MM.1S (cell line): Measurements from ENCODE around the gene GNG13.

Experiments used
- DNase-seq: peaks from one replicate; pipeline ENCODE4 v3.0.0-alpha.2; 2015
- H2AFZ ChIP-seq: fragments of 300-600 bp; sonication (generic); 2 replicates; pipeline ENCODE4 v1.6.0; 2016; ENCODE audit warnings: antibody characterized with exemption, low read length
- H3F3A ChIP-seq: fragments of 300-600 bp; sonication (generic); 2 replicates; pipeline ENCODE4 v1.6.1; 2016; ENCODE audit warnings: mild to moderate bottlenecking, antibody characterized with exemption, low read length, moderate library complexity, mixed read lengths; ENCODE audit not compliant: insufficient read depth
- H3K27ac ChIP-seq: fragments of 300-600 bp; sonication (generic); 2 replicates; pipeline ENCODE4 v1.5.1; 2016; ENCODE audit warnings: mild to moderate bottlenecking, low read length
- H3K27me3 ChIP-seq: fragments of 300-600 bp; sonication (generic); replicated peaks from 2 replicates; pipeline ENCODE4 v1.6.0; 2016; ENCODE audit warnings: low read length; ENCODE audit not compliant: insufficient read depth
- H3K36me3 ChIP-seq: fragments of 300-600 bp; sonication (generic); replicated peaks from 2 replicates; pipeline ENCODE4 v1.6.1; 2016; ENCODE audit warnings: mild to moderate bottlenecking, low read length, mixed read lengths; ENCODE audit not compliant: insufficient read depth
- H3K4me1 ChIP-seq: fragments of 300-600 bp; sonication (generic); 2 replicates; pipeline ENCODE4 v1.6.1; 2016; ENCODE audit warnings: low read length, mixed read lengths
- H3K4me2 ChIP-seq: fragments of 300-600 bp; sonication (generic); 2 replicates; pipeline ENCODE4 v1.6.0; 2016; ENCODE audit warnings: low read depth, low read length
- H3K4me3 ChIP-seq: fragments of 300-600 bp; sonication (generic); 2 replicates; pipeline ENCODE4 v1.5.1; 2016; ENCODE audit warnings: low read length, mixed read lengths
- H3K79me2 ChIP-seq: fragments of 300-600 bp; sonication (generic); 2 replicates; pipeline ENCODE4 v1.6.1; 2016; ENCODE audit warnings: mixed run types, low read length, mixed read lengths
- H3K9ac ChIP-seq: fragments of 300-600 bp; sonication (generic); 2 replicates; pipeline ENCODE4 v1.6.1; 2016; ENCODE audit warnings: low read length, mixed read lengths
- H3K9me2 ChIP-seq: fragments of 300-600 bp; sonication (generic); replicated peaks from 2 replicates; pipeline ENCODE4 v1.6.1; 2016; ENCODE audit warnings: mild to moderate bottlenecking, low read length, mixed read lengths; ENCODE audit not compliant: insufficient read depth
- H3K9me3 ChIP-seq: fragments of 300-600 bp; sonication (generic); replicated peaks from 2 replicates; pipeline ENCODE4 v1.6.1; 2016; ENCODE audit warnings: mild to moderate bottlenecking, low read length, mixed read lengths; ENCODE audit not compliant: insufficient read depth
- H4K20me1 ChIP-seq: fragments of 300-600 bp; sonication (generic); 2 replicates; pipeline ENCODE4 v1.6.1; 2016; ENCODE audit warnings: mild to moderate bottlenecking, low read length, moderate library complexity, mixed read lengths; ENCODE audit not compliant: insufficient read depth
- EZH2 ChIP-seq: fragments of 300-600 bp; sonication (generic); optimal IDR thresholded peaks from 2 replicates; pipeline ENCODE3; 2017; ENCODE audit warnings: low read depth, mild to moderate bottlenecking, antibody characterized with exemption, low read length, mixed read lengths
- EZH2phosphoT487 ChIP-seq: fragments of 300-600 bp; sonication (generic); IDR thresholded peaks from 2 replicates; pipeline ENCODE4 v1.6.1; 2018; ENCODE audit warnings: antibody characterized with exemption, low read length
- TF ChIP-seq, protein P1 (sequence below): fragments of 300-600 bp; sonication (generic); IDR thresholded peaks from 2 replicates; pipeline ENCODE4 v1.5.1; 2016; ENCODE audit warnings: antibody characterized with exemption, low read length, mixed read lengths

GNG13 gene

DNA sequence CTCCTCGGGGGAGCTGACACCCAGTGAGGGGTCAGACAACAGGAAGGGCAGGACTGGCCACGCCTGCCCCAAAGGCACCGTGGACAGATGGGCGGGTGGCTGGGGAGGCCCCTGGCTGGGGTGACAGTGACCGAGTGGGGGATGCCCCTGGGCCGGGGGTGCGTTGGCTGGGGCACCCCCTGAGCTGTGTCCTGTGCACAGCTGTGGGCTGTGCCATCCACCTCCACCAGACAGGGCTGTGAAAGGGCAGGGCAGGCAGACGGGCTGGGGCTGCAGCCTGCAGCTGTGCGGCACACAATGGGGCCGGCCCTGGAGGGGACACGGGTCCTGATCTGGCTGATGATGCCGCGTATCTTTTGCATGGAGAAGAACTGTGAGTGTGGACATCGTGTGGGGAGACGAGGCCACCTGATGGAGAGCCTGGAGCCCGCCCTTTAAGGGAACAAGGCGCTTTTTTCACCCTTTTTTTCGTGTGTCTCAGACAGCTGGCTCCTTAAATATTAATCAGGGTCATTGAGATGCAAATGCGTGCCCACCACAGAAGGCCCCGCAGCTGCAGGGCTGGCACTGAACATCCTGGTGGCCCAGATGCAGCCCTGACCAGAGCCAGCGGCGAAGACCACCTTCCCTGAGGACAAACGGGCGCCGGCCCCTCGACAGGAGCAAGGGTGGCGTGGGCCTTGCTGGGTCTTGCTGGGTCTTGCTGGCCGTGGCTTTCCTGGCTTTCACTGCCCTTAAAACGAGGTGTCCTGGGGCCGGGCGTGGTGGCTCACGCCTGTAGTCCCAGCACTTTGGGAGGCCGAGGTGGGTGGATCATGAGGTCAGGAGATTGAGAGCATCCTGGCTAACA lies 42.4 kb upstream of the GNG13 start:
- Histone ChIP-seq H3K4me3 (no peak overlapping the region), H3K27ac (no peak overlapping the region), H3K4me2 (no peak overlapping the region), H2AFZ (no peak overlapping the region), H3K36me3 (no peaks in the 10 kb centered on the region), H3K4me1 (no peaks in the 10 kb centered on the region), H3K79me2 (no peaks in the 10 kb centered on the region), H3F3A (no peaks in the 10 kb centered on the region), H3K9ac (no peak overlapping the region), H3K27me3 (peaks cover 75% of the 10 kb centered on the region), H4K20me1 (no peaks in the 10 kb centered on the region), H3K9me2 (no peaks in the 10 kb centered on the region), H3K9me3 (no peaks in the 10 kb centered on the region)
- no peak for DNase-seq
- TF ChIP-seq, protein P1, sequence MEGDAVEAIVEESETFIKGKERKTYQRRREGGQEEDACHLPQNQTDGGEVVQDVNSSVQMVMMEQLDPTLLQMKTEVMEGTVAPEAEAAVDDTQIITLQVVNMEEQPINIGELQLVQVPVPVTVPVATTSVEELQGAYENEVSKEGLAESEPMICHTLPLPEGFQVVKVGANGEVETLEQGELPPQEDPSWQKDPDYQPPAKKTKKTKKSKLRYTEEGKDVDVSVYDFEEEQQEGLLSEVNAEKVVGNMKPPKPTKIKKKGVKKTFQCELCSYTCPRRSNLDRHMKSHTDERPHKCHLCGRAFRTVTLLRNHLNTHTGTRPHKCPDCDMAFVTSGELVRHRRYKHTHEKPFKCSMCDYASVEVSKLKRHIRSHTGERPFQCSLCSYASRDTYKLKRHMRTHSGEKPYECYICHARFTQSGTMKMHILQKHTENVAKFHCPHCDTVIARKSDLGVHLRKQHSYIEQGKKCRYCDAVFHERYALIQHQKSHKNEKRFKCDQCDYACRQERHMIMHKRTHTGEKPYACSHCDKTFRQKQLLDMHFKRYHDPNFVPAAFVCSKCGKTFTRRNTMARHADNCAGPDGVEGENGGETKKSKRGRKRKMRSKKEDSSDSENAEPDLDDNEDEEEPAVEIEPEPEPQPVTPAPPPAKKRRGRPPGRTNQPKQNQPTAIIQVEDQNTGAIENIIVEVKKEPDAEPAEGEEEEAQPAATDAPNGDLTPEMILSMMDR = no peak
- TF ChIP-seq EZH2phosphoT487 (no peak), EZH2 (no peak)

DNA sequence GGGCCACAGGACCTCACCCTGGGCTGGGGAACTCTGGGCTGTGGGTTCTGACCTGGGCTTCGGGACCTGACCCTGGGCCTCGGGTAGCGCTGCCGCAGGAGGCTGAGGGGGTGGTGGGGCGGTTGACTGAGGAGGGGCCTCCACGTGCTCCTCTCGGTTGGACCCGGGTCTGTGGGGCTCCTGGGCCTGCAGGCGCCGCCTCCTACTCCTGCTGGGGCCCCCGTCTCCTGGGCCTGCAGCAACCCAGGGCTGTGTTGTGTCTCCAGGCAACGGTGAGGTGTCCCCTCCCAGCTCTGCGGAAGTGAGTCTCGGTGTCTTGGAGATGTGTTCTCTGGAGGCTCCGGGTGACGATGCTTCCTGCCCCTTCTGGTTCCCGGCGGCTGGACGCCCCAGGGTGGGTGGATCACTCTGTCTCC lies 41.5 kb upstream of the GNG13 start:
- DNase-seq = no peak
- no peaks in the 10 kb centered on the region for H3K9me3 ChIP-seq
- H3K4me1 ChIP-seq = no peaks in the 10 kb centered on the region

DNA sequence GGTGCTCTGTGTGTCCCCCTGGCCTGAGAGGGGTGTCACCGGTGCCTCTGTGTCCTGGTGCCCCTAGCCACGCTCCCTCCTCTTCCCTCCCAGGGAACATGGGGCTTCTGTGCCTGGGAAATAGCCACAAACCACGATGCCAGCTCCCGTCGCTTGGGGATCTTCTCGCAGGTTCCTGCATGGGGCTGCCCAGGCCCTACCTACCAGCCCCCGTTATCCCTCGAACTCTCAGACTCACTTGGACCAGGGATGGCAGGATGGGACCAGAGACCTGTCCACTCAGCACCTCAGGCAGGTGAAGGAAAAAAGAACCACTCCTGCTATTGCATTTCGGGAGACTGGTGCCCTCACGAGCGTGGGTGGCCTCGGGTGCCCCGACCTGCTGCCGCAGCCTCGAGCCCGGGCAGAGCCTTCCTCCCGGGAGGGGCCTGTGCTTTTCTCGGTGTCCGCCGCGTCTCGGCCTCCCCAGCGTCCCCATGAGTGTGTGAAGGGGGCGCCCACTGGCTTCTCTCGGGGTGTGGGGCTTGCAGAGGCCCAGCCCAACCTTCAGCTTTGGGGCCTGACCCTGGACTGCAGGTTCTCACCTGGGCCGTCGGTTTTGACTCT lies 41.0 kb upstream of the GNG13 start:
- Histone ChIP-seq H3K9me2 (no peaks in the 10 kb centered on the region), H3K4me3 (no peak overlapping the region), H3K9me3 (no peaks in the 10 kb centered on the region), H3K9ac (no peak overlapping the region), H3K4me1 (no peaks in the 10 kb centered on the region), H3K27ac (no peak overlapping the region), H2AFZ (no peak overlapping the region), H3K36me3 (no peaks in the 10 kb centered on the region), H4K20me1 (no peaks in the 10 kb centered on the region), H3K27me3 (peaks cover 71% of the 10 kb centered on the region), H3K79me2 (no peaks in the 10 kb centered on the region), H3K4me2 (no peak overlapping the region), H3F3A (no peaks in the 10 kb centered on the region)
- no peak for TF ChIP-seq EZH2
- TF ChIP-seq, protein P1 = no peak
- no peak for TF ChIP-seq EZH2phosphoT487
- DNase-seq = no peak

More for the DNA sequence above, 41.5 kb upstream of the GNG13 start:
- no peak overlapping the region for H3K4me2 ChIP-seq
- H3K27ac ChIP-seq = no peak overlapping the region
- H3F3A ChIP-seq = no peaks in the 10 kb centered on the region
- H3K4me3 ChIP-seq = no peak overlapping the region
- TF ChIP-seq EZH2 (no peak), EZH2phosphoT487 (no peak)
- TF ChIP-seq, protein P1 = no peak
- no peak overlapping the region for H3K9ac ChIP-seq
- H3K27me3 ChIP-seq = peaks cover 67% of the 10 kb centered on the region
- no peaks in the 10 kb centered on the region for H3K36me3 ChIP-seq
- no peak overlapping the region for H2AFZ ChIP-seq
- no peaks in the 10 kb centered on the region for H3K9me2 ChIP-seq
- no peaks in the 10 kb centered on the region for H4K20me1 ChIP-seq
- H3K79me2 ChIP-seq = no peaks in the 10 kb centered on the region
